ENCODE results near the gene XPNPEP1. TPM values are rescaled to one million over a fixed set of nuclear protein-coding genes. Genes with fewer than 3 reads are reported as not detected.

Gene XPNPEP1
- polyA plus RNA-seq, 1 of the 3 experiments (the other 2 are of a cell fraction) = 167 TPM

DNA sequence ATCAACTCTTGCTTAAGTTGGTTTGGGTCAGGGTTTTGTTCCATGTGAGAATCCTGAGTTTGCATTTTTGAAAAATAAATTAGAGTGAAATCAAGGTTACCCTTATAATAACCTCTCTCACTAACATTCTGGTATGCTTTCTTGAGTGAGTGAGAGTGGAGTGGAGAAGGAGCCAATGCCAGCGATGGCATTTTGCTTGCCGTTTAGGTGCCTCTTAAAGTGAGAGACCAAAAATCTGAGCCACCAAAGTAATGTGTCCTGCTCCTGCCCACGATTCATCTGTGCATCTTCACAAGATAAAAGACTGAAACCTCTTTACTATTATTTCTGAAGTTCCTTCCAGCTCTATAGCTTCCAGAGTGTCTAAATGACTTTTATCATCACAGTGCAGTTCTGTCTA, 23.4 kb upstream of the XPNPEP1 start:
- Histone ChIP-seq H3K36me3 (replicated peaks in 1 of 2; ENCODE audit: control insufficient read depth in 1 of 2, insufficient read depth in 2 of 2, low read length in 1 of 2) (no peaks in the 10 kb centered on the region), H3K4me1 (ENCODE audit: control insufficient read depth in 1 of 2, insufficient read depth in 2 of 2, low read depth in 1 of 2, low read length in 1 of 2) (peaks cover 0 to 3% of the 10 kb centered on the region in 2 experiments; a peak in 1 of 4 replicates), H3K4me3 (ENCODE audit: low read depth in 2 of 2, low read length in 1 of 2) (no peak overlapping the region), H3K9me2 (no peaks in the 10 kb centered on the region), H2AFZ (ENCODE audit: low read depth) (no peak overlapping the region), H3F3A (replicated peaks; ENCODE audit: insufficient read depth) (no peaks in the 10 kb centered on the region), H4K20me1 (ENCODE audit: insufficient read depth) (no peaks in the 10 kb centered on the region), H3K9me3 (no peaks in the 10 kb centered on the region), H3K27ac (ENCODE audit: low read depth in 2 of 2, low read length in 1 of 2) (0 out of 4 replicates have a peak overlapping the region, but pooled peaks of 1 of the 2 experiments have one; percentile 5), H3K79me2 (ENCODE audit: insufficient read depth) (no peaks in the 10 kb centered on the region), H3K27me3 (ENCODE audit: insufficient read depth) (no peaks in the 10 kb centered on the region), H3K4me2 (no peak overlapping the region), H3K9ac (no peak overlapping the region)
- CTCF ChIA-PET = interaction anchor here (1.7 kb wide), 1 partner anchor 10 kb away, joined by 9 read pairs; no protein-coding TSS in a partner anchor
- TF ChIP-seq SMC3 (IDR thresholded peaks at IDR 0.05; ENCODE audit: low read depth, low read length) (no peak), ELF1 (IDR thresholded peaks at IDR 0.05) (no peak), YY1 (IDR thresholded peaks at IDR 0.05; ENCODE audit: low read depth) (no peak), NRF1 (IDR thresholded peaks at IDR 0.05; ENCODE audit: low read depth, low read length) (no peak), GABPA (IDR thresholded peaks at IDR 0.05; ENCODE audit: low read depth) (no peak), JUND (IDR thresholded peaks at IDR 0.05) (no peak), EP300 (IDR thresholded peaks at IDR 0.05; ENCODE audit: borderline replicate concordance in 1 of 2, low read depth in 1 of 2, low read length in 1 of 2) (no peak), MEF2A (IDR thresholded peaks at IDR 0.05; ENCODE audit: borderline replicate concordance, low read depth) (no peak), POLR2AphosphoS5 (IDR thresholded peaks at IDR 0.05; ENCODE audit: low read depth, low read length) (no peak), TCF12 (IDR thresholded peaks at IDR 0.05) (no peak), FOXM1 (IDR thresholded peaks at IDR 0.05; ENCODE audit: low read depth) (no peak), CHD2 (IDR thresholded peaks at IDR 0.05; ENCODE audit: low read length, partially characterized antibody) (no peak), RAD21 (IDR thresholded peaks at IDR 0.05; ENCODE audit: low read length) (no peak), RCOR1 (IDR thresholded peaks at IDR 0.05; ENCODE audit: low read length) (no peak)
- TF ChIP-seq, protein P1, sequence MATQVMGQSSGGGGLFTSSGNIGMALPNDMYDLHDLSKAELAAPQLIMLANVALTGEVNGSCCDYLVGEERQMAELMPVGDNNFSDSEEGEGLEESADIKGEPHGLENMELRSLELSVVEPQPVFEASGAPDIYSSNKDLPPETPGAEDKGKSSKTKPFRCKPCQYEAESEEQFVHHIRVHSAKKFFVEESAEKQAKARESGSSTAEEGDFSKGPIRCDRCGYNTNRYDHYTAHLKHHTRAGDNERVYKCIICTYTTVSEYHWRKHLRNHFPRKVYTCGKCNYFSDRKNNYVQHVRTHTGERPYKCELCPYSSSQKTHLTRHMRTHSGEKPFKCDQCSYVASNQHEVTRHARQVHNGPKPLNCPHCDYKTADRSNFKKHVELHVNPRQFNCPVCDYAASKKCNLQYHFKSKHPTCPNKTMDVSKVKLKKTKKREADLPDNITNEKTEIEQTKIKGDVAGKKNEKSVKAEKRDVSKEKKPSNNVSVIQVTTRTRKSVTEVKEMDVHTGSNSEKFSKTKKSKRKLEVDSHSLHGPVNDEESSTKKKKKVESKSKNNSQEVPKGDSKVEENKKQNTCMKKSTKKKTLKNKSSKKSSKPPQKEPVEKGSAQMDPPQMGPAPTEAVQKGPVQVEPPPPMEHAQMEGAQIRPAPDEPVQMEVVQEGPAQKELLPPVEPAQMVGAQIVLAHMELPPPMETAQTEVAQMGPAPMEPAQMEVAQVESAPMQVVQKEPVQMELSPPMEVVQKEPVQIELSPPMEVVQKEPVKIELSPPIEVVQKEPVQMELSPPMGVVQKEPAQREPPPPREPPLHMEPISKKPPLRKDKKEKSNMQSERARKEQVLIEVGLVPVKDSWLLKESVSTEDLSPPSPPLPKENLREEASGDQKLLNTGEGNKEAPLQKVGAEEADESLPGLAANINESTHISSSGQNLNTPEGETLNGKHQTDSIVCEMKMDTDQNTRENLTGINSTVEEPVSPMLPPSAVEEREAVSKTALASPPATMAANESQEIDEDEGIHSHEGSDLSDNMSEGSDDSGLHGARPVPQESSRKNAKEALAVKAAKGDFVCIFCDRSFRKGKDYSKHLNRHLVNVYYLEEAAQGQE (IDR thresholded peaks at IDR 0.05; ENCODE audit: low read depth, low read length) = no peak
- TF ChIP-seq, protein P2, sequence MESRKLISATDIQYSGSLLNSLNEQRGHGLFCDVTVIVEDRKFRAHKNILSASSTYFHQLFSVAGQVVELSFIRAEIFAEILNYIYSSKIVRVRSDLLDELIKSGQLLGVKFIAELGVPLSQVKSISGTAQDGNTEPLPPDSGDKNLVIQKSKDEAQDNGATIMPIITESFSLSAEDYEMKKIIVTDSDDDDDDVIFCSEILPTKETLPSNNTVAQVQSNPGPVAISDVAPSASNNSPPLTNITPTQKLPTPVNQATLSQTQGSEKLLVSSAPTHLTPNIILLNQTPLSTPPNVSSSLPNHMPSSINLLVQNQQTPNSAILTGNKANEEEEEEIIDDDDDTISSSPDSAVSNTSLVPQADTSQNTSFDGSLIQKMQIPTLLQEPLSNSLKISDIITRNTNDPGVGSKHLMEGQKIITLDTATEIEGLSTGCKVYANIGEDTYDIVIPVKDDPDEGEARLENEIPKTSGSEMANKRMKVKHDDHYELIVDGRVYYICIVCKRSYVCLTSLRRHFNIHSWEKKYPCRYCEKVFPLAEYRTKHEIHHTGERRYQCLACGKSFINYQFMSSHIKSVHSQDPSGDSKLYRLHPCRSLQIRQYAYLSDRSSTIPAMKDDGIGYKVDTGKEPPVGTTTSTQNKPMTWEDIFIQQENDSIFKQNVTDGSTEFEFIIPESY (IDR thresholded peaks at IDR 0.05; ENCODE audit: borderline replicate concordance, low read depth) = no peak
- TF ChIP-seq, protein P3, sequence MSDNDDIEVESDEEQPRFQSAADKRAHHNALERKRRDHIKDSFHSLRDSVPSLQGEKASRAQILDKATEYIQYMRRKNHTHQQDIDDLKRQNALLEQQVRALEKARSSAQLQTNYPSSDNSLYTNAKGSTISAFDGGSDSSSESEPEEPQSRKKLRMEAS (IDR thresholded peaks at IDR 0.05; ENCODE audit: low read depth) = no peak
- 64% methylated on average over 3 of the region's 3 CpGs for WGBS (ENCODE audit: low lambda C conversion rate)
- DNase-seq = no peak
- POLR2A ChIA-PET = no interaction called here

Measured in SK-N-SH (cell line).